Stimulated activated CD4-positive, alpha-beta T cell treated with anti-CD3 and anti-CD28 coated beads, Interleukin-12 subunit alpha, Interleukin-12 subunit beta, amount 100 ng/mL, for 4 hours (primary cell): Measurements from ENCODE around the gene MSI2.

Source experiments
- DNase-seq: peaks from one replicate; pipeline ENCODE4 v3.0.0-alpha.2; 2020

Gene MSI2

GRCh38 chr17:57444682-57445450 lies 188.5 kb downstream of the MSI2 start:
- DNase-seq, result no peak

- DNase-seq, result no peak
Observed at GRCh38 chr17:57445772-57446472, 189.6 kb downstream of the MSI2 start.

- DNase-seq, result no peak
Observed at GRCh38 chr17:57447357-57447989, 191.2 kb downstream of the MSI2 start.

- DNase-seq, result no peak
Observed at GRCh38 chr17:57447990-57448758, 191.9 kb downstream of the MSI2 start.

DNA sequence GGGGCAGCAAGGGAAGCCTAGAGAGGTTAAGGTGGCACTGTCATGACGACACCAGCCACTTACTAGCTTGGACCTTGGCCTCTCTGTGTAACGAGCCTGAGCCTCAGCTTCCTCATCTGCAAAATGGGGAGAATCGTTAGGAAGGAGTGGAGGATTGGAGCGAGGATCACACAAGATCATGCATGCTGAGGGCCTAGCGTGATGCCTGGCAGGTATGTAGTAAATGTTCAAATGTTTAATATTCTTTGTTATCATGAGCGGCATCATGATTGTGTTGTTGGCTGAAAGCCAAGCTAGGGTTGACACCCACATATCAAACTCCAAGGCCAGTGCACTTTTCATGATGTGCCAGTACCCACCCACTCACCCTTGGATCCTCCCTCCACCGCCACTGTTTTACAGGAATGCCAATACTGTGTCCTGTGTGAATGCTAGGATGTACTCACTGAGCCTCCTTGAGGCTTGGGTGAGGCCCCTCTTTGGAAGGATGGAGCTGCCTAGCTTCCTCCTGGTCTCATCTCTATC lies 192.5 kb downstream of the MSI2 start:
- no peak for DNase-seq

DNA sequence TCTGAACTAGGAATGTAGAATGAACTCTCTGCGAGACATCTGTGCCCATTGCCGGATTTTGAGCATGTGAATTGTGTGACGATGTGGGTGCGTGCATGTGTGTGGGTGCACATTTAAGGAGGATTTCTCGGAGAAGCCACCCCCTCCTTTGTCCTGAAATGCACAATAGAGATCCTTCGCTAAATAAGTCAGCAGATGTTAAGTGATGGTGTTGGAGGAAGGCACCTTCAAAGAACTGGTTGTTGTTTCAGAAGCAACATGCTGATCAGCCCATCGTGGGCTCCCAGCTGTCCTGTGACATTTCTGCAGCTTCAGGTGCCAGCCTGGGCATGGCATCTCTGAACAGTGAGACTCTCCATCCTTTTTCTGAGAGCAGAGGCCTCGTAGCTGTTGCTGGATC lies 194.9 kb downstream of the MSI2 start:
- DNase-seq, result no peak

DNA sequence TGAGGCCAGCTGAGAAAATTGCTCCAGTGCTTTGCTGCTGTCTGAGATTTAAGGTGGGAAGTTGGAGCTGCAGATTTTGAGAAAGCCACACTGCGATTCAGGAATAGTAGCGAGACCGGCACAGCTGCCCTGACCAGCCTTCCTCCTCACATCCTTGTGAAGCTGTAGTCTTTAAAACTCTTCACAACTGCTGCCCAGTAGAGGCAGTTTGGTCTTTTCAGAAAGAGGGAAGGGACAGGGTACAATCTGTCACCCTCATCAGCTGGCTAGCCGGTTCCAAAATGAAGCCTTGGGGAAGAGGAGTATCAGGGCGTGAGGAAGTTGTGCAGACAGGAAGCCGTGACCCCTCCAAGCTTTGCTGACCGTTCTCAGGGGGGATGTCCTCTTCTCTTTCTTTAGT lies 195.3 kb downstream of the MSI2 start:
- no peak for DNase-seq

- no peak for DNase-seq
Observed at GRCh38 chr17:57453841-57454425, 197.6 kb downstream of the MSI2 start.

- no peak for DNase-seq
Observed at GRCh38 chr17:57454729-57455062, 198.4 kb downstream of the MSI2 start.

GRCh38 chr17:57455063-57455914 lies 199.0 kb downstream of the MSI2 start:
- DNase-seq, result no peak

- DNase-seq, result no peak
Observed at GRCh38 chr17:57456622-57457021, 200.3 kb downstream of the MSI2 start.

GRCh38 chr17:57457188-57457587 lies 200.9 kb downstream of the MSI2 start:
- DNase-seq, result no peak

DNA sequence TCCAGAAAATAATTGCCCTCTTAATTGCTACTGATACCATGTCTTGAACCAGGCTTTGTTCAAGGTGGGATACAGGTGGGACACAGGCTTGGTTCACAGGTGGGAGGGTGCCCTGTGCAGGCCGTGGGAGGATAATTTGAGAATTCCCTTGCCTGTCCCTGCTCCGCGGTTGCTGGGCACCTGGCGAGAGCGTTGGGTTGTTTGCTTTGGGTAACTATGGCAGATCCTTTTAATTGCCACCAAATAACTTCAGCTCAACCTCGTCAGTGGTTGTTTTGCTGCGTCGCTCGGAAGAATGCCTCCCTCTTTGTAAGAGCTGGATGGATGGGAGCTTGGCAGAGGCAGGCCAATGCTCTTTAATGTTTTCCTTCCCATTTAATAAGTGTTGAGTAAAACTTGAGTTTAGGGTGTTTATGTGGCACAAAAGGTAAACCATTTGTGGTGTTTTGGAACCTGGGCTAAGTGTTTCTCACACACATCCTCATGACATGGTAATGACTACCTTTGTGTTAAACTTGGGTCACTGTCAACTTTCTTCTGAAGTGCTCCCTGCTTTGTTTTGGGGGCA lies 202.5 kb downstream of the MSI2 start:
- DNase-seq, result no peak

- DNase-seq, result no peak
Observed at GRCh38 chr17:57459286-57459915, 203.1 kb downstream of the MSI2 start.

DNA sequence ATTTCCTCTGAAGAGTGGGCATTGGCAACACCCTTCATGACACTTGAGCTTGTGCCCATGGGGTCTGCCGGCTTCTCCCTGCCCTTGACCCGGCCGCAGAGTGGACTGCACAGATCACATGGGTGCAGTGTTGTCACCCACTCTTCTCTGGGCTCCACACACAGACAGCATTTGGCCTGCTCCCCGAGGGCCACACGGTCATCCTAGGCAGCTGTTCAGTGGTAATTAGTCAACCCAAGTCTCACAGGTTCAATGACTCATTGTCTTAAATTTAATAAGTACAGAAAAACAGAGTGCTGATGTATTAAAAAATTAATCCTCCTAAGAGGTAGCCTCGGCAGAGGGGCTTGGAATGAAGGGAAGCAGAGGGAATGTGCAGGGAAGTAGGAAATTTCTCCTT lies 204.8 kb downstream of the MSI2 start:
- no peak for DNase-seq

GRCh38 chr17:57462007-57462579 lies 205.8 kb downstream of the MSI2 start:
- DNase-seq, result no peak

- DNase-seq, result peak; percentile 75
Observed at GRCh38 chr17:57463103-57463885, 207.0 kb downstream of the MSI2 start.

- DNase-seq, result no peak
Observed at GRCh38 chr17:57464191-57464864, 208.0 kb downstream of the MSI2 start.

DNA sequence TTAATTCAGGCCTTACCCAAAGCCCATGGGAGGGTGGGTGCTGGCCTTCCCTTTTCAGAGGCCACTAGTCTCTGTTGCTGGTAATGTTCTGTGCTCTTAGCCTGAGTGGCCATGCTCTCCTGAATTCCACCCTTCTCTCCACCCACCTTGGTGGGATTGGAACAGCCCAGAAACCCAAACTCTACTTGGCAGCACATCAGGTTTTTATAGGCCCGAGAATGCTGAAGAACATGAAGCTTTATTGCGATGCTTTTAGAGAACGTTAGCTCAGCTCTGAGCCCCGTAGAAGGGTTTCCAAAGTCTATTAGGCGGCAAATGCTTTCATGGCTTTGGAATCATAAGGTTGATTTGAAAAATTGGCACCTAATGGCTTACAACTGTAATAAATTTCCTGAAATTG lies 209.3 kb downstream of the MSI2 start:
- no peak for DNase-seq
